ENCODE measurements around the gene NUDT15.

NUDT15 gene

GRCh38 chr13:48043789-48044503 is 6.4 kb downstream of the NUDT15 start:
- TF ChIP-seq ZNF138 (tag by site-specific recombination; IDR thresholded peaks at IDR 0.05; ENCODE audit: borderline replicate concordance) (no peak), ZNF169 (tag by site-specific recombination; IDR thresholded peaks at IDR 0.05) (no peak), KLF10 (tag by site-specific recombination; IDR thresholded peaks at IDR 0.05) (no peak), ZNF654 (tag by site-specific recombination; IDR thresholded peaks at IDR 0.05; ENCODE audit: low read depth) (no peak), KLF17 (tag by site-specific recombination; IDR thresholded peaks at IDR 0.05) (no peak), ZSCAN5A (tag by site-specific recombination; IDR thresholded peaks at IDR 0.05) (no peak), ZNF585B (tag by site-specific recombination; IDR thresholded peaks at IDR 0.05) (no peak), ZEB2 (tag by site-specific recombination; IDR thresholded peaks at IDR 0.05) (no peak), ZNF391 (tag by site-specific recombination; IDR thresholded peaks at IDR 0.05; ENCODE audit: borderline replicate concordance, low read depth) (no peak), GLI4 (tag by site-specific recombination; IDR thresholded peaks at IDR 0.05) (no peak), ZNF692 (tag by site-specific recombination; IDR thresholded peaks at IDR 0.05) (no peak), ZNF529 (tag by site-specific recombination; IDR thresholded peaks at IDR 0.05; ENCODE audit: insufficient replicate concordance) (no peak), ZNF560 (tag by site-specific recombination; IDR thresholded peaks at IDR 0.05; ENCODE audit: borderline replicate concordance) (no peak), ZNF404 (tag by site-specific recombination; IDR thresholded peaks at IDR 0.05) (no peak), KLF7 (tag by site-specific recombination; IDR thresholded peaks at IDR 0.05; ENCODE audit: borderline replicate concordance) (no peak), MEIS1 (CRISPR knock-in tag; IDR thresholded peaks at IDR 0.05; ENCODE audit: borderline replicate concordance) (no peak), SP2 (tag by site-specific recombination; IDR thresholded peaks at IDR 0.05) (no peak)
- TF ChIP-seq, protein P1, sequence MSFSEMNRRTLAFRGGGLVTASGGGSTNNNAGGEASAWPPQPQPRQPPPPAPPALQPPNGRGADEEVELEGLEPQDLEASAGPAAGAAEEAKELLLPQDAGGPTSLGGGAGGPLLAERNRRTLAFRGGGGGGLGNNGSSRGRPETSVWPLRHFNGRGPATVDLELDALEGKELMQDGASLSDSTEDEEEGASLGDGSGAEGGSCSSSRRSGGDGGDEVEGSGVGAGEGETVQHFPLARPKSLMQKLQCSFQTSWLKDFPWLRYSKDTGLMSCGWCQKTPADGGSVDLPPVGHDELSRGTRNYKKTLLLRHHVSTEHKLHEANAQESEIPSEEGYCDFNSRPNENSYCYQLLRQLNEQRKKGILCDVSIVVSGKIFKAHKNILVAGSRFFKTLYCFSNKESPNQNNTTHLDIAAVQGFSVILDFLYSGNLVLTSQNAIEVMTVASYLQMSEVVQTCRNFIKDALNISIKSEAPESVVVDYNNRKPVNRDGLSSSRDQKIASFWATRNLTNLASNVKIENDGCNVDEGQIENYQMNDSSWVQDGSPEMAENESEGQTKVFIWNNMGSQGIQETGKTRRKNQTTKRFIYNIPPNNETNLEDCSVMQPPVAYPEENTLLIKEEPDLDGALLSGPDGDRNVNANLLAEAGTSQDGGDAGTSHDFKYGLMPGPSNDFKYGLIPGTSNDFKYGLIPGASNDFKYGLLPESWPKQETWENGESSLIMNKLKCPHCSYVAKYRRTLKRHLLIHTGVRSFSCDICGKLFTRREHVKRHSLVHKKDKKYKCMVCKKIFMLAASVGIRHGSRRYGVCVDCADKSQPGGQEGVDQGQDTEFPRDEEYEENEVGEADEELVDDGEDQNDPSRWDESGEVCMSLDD (tag by site-specific recombination; IDR thresholded peaks at IDR 0.05) = no peak
- peaks cover 4 to 43% of the 10 kb centered on the region in 2 experiments for H3K36me3 ChIP-seq (ENCODE audit: control insufficient read depth in 2 of 2, insufficient read depth in 1 of 2, low read length in 2 of 2)
- no peaks in the 10 kb centered on the region for H3K9me3 ChIP-seq (ENCODE audit: control insufficient read depth, insufficient read depth, low read depth, low read length)
- ChIA-PET CTCF (interaction anchor here (0.7 kb wide), 1 partner anchor 51 kb away, joined by 3 read pairs; no protein-coding TSS in a partner anchor), POLR2A (no interaction called here)
- no peak overlapping the region for H3K4me3 ChIP-seq (ENCODE audit: low read depth, low read length)
- H3K27ac ChIP-seq (ENCODE audit: extremely low read depth, low read depth, low read length) = no peak overlapping the region
- no peaks in the 10 kb centered on the region for H3K4me1 ChIP-seq (ENCODE audit: control insufficient read depth, insufficient read depth, low read length)

- Histone ChIP-seq H3K27ac (ENCODE audit: extremely low read depth, low read depth, low read length) (no peak overlapping the region), H3K4me3 (ENCODE audit: low read depth, low read length) (no peak overlapping the region), H3K36me3 (ENCODE audit: control insufficient read depth in 2 of 2, insufficient read depth in 1 of 2, low read length in 2 of 2) (peaks cover 9 to 54% of the 10 kb centered on the region in 2 experiments), H3K4me1 (ENCODE audit: control insufficient read depth, insufficient read depth, low read length) (no peaks in the 10 kb centered on the region), H3K9me3 (ENCODE audit: control insufficient read depth, insufficient read depth, low read depth, low read length) (no peaks in the 10 kb centered on the region)
- no peak for TF ChIP-seq ZNF629 (tag by site-specific recombination; IDR thresholded peaks at IDR 0.05)
- no peak for TF ChIP-seq ZNF776 (tag by site-specific recombination; IDR thresholded peaks at IDR 0.05; ENCODE audit: borderline replicate concordance)
- ChIA-PET POLR2A (no interaction called here), CTCF (no interaction called here)
These were observed 13.0 kb downstream of the NUDT15 start for GRCh38 chr13:48050550-48050949.
